Measurements from ENCODE around the gene SLC24A3.

GRCh38 chr20:19367591-19367990 is 155.1 kb downstream of the SLC24A3 start:
- no peak for TF ChIP-seq POLR2AphosphoS5 (IDR thresholded peaks at IDR 0.05; ENCODE audit: low read depth, low read length)
- no peak for TF ChIP-seq CTCF (IDR thresholded peaks at IDR 0.05)
- no peak for TF ChIP-seq SIN3A (IDR thresholded peaks at IDR 0.05; ENCODE audit: borderline replicate concordance, insufficient read depth, low read depth, low read length)
- TF ChIP-seq REST (IDR thresholded peaks at IDR 0.05; ENCODE audit: insufficient read depth in 1 of 2, low read depth in 2 of 2, low read length in 1 of 2): no peak

Measured in Panc1 (cell line).